ENCODE results near the gene HES7. TPM values are rescaled to one million over a fixed set of nuclear protein-coding genes. Genes with fewer than 3 reads are reported as not detected.

The HES7 gene
- total and polyA plus RNA-seq, 9 of the 15 experiments (the other 6 are each of a cell fraction or from before 2014, with no cell fraction given), result 0.03 to 1.7 (median 0.14) TPM; not detected in 1

DNA sequence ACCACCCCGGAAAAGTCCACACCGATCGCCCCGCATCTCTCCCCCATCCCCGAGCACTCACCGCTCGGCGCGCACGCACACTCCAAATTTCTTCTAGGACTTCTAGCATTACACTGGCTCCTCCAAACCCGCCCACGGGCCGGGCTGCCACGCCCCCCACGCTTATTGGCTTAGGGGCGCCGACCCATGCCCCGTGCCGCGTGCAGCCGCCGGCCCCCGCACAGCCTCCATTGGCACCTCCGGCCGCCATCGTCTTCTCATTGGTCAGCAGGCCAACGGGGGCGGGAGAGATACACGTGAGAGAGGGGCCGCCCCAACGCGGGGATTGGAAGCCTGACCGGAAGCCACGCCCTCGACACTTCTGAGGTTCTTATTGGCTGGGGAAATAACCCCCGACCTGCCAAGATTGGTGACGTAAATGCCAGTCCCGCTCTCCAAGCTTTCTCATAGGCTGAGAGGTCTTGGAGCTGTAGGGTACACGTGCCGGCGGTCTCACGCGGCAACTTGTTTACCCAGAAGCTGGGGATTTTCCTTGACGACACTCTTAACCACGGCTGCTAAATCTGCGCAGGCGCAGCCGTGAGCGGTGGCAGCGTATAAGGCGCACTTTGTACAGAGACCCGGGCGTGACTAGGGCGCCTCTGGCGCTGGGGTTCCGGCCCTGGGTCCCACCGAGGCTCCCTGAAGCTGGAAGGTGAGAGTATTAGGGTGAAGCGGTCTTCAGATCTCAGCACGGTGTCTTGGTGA lies 32.5 kb upstream of the HES7 start (continued):
- peak in 1 of 2 experiments; percentile 5; a peak in 1 of 4 replicates for TF ChIP-seq RAD21 (CRISPR knock-in tag; conservative IDR thresholded peaks at IDR 0.05 in 1 of 2, IDR thresholded peaks at IDR 0.05 in 1 of 2)
- no peak for TF ChIP-seq CSDE1 (IDR thresholded peaks at IDR 0.05)
- TF ChIP-seq, protein P1, sequence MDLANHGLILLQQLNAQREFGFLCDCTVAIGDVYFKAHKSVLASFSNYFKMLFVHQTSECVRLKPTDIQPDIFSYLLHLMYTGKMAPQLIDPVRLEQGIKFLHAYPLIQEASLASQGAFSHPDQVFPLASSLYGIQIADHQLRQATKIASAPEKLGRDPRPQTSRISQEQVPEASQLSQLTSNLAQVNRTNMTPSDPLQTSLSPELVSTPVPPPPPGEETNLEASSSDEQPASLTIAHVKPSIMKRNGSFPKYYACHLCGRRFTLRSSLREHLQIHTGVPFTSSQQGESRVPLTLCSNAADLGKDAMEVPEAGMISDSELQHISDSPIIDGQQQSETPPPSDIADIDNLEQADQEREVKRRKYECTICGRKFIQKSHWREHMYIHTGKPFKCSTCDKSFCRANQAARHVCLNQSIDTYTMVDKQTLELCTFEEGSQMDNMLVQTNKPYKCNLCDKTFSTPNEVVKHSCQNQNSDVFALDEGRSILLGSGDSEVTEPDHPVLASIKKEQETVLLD (IDR thresholded peaks at IDR 0.05), result peak; percentile 25; the same call in 1 of the 2 replicates
- TF ChIP-seq SMARCA4 (IDR thresholded peaks at IDR 0.05), result no peak
- TF ChIP-seq FIP1L1 (IDR thresholded peaks at IDR 0.05; ENCODE audit: low read depth, low read length, poor library complexity, severe bottlenecking), result no peak
- TF ChIP-seq TEAD4 (IDR thresholded peaks at IDR 0.05; ENCODE audit: low read length), result no peak
- no peak for TF ChIP-seq TEAD4 (CRISPR knock-in tag; IDR thresholded peaks at IDR 0.05; ENCODE audit: borderline replicate concordance)
- TF ChIP-seq HDAC2 (IDR thresholded peaks at IDR 0.05), result peak; percentile 34; the same call in 1 of the 2 replicates
- TF ChIP-seq SPI1 (IDR thresholded peaks at IDR 0.05; ENCODE audit: borderline replicate concordance, low read depth, low read length), result no peak
- TF ChIP-seq HNRNPL (IDR thresholded peaks at IDR 0.05; ENCODE audit: low read depth, low read length), result no peak
- TF ChIP-seq NR2C2 (CRISPR knock-in tag; IDR thresholded peaks at IDR 0.05), result peak; percentile 70
- TF ChIP-seq NR2C2 (tag; IDR thresholded peaks at IDR 0.05), result peak; percentile 97
- TF ChIP-seq SMAD1 (IDR thresholded peaks at IDR 0.05; ENCODE audit: low read depth, low read length, partially characterized antibody), result no peak
- TF ChIP-seq, protein P2, sequence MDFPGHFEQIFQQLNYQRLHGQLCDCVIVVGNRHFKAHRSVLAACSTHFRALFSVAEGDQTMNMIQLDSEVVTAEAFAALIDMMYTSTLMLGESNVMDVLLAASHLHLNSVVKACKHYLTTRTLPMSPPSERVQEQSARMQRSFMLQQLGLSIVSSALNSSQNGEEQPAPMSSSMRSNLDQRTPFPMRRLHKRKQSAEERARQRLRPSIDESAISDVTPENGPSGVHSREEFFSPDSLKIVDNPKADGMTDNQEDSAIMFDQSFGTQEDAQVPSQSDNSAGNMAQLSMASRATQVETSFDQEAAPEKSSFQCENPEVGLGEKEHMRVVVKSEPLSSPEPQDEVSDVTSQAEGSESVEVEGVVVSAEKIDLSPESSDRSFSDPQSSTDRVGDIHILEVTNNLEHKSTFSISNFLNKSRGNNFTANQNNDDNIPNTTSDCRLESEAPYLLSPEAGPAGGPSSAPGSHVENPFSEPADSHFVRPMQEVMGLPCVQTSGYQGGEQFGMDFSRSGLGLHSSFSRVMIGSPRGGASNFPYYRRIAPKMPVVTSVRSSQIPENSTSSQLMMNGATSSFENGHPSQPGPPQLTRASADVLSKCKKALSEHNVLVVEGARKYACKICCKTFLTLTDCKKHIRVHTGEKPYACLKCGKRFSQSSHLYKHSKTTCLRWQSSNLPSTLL (IDR thresholded peaks at IDR 0.05), result 0 out of 2 replicates have a peak, but pooled peaks have one; percentile 15
- TF ChIP-seq RBM17 (IDR thresholded peaks at IDR 0.05; ENCODE audit: borderline replicate concordance, low read depth, low read length), result no peak
- TF ChIP-seq, protein P3, sequence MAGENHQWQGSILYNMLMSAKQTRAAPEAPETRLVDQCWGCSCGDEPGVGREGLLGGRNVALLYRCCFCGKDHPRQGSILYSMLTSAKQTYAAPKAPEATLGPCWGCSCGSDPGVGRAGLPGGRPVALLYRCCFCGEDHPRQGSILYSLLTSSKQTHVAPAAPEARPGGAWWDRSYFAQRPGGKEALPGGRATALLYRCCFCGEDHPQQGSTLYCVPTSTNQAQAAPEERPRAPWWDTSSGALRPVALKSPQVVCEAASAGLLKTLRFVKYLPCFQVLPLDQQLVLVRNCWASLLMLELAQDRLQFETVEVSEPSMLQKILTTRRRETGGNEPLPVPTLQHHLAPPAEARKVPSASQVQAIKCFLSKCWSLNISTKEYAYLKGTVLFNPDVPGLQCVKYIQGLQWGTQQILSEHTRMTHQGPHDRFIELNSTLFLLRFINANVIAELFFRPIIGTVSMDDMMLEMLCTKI (IDR thresholded peaks at IDR 0.05; ENCODE audit: partially characterized antibody), result no peak
- no peak for TF ChIP-seq SMAD2 (IDR thresholded peaks at IDR 0.05; ENCODE audit: low read depth, low read length)
- TF ChIP-seq TBL1XR1 (IDR thresholded peaks at IDR 0.05; ENCODE audit: low read length in 2 of 2), result no peak
- peak; percentile 99 for TF ChIP-seq EGR1 (conservative IDR thresholded peaks at IDR 0.05)
- TF ChIP-seq ZEB2 (IDR thresholded peaks at IDR 0.05), result no peak
- no peak; the same call in 1 of the 2 replicates for TF ChIP-seq ZNF586 (CRISPR knock-in tag; conservative IDR thresholded peaks at IDR 0.05)
- TF ChIP-seq TAF9B (IDR thresholded peaks at IDR 0.05; ENCODE audit: partially characterized antibody), result peak; percentile 95
- TF ChIP-seq, protein P4, sequence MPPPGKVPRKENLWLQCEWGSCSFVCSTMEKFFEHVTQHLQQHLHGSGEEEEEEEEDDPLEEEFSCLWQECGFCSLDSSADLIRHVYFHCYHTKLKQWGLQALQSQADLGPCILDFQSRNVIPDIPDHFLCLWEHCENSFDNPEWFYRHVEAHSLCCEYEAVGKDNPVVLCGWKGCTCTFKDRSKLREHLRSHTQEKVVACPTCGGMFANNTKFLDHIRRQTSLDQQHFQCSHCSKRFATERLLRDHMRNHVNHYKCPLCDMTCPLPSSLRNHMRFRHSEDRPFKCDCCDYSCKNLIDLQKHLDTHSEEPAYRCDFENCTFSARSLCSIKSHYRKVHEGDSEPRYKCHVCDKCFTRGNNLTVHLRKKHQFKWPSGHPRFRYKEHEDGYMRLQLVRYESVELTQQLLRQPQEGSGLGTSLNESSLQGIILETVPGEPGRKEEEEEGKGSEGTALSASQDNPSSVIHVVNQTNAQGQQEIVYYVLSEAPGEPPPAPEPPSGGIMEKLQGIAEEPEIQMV (tag; conservative IDR thresholded peaks at IDR 0.05; ENCODE audit: low read depth), result no peak

Data from K562 (cell line).